Measurements from ENCODE around the gene PSMB7.

GRCh38 chr9:124437086-124437485 is 21.8 kb upstream of the PSMB7 start:
- TF ChIP-seq CTCF (IDR thresholded peaks at IDR 0.05; ENCODE audit: low read length): no peak
- no peak for TF ChIP-seq EZH2 (optimal IDR thresholded peaks at IDR 0.05; ENCODE audit: low read depth, low read length)

Data from MM.1S (cell line).